Measurements from ENCODE around the gene IFRD1. TPM values are rescaled to one million over a fixed set of nuclear protein-coding genes. Genes with fewer than 3 reads are reported as not detected.
"Not testable (repeated sequence)": the region's sequence is repeated elsewhere in the genome, so short reads cannot be mapped to it uniquely, and the experiment has no call there.

Gene IFRD1
- total and polyA plus RNA-seq, 2 experiments from 2014 or later, result 69.9 to 114 TPM

- Histone ChIP-seq H3K9me3 (ENCODE audit: low read depth) (no peaks in the 10 kb centered on the region), H4K20me1 (ENCODE audit: insufficient read depth, poor library complexity, severe bottlenecking) (peaks cover 37% of the 10 kb centered on the region), H3K27ac (peak overlapping the region; percentile 97), H3K36me3 (replicated peaks; ENCODE audit: insufficient read depth, low read depth) (no peaks in the 10 kb centered on the region), H3K4me3 (peak overlapping the region; percentile 55), H3K4me2 (peak overlapping the region; percentile 72), H3K27me3 (no peaks in the 10 kb centered on the region), H3K9me2 (replicated peaks; ENCODE audit: insufficient read depth) (no peaks in the 10 kb centered on the region), H2AFZ (no peak overlapping the region), H3K4me1 (ENCODE audit: insufficient read depth) (peaks cover 17% of the 10 kb centered on the region), H3K79me2 (peaks cover 51% of the 10 kb centered on the region)
- WGBS (ENCODE audit: low lambda C conversion rate, missing lambda C conversion rate), result under 1% methylated on average over 52 of the region's 57 CpGs
- TF ChIP-seq EZH2phosphoT487 (IDR thresholded peaks at IDR 0.05; ENCODE audit: low read depth, severe bottlenecking, unreplicated experiment), result no peak
- TF ChIP-seq, protein P1, sequence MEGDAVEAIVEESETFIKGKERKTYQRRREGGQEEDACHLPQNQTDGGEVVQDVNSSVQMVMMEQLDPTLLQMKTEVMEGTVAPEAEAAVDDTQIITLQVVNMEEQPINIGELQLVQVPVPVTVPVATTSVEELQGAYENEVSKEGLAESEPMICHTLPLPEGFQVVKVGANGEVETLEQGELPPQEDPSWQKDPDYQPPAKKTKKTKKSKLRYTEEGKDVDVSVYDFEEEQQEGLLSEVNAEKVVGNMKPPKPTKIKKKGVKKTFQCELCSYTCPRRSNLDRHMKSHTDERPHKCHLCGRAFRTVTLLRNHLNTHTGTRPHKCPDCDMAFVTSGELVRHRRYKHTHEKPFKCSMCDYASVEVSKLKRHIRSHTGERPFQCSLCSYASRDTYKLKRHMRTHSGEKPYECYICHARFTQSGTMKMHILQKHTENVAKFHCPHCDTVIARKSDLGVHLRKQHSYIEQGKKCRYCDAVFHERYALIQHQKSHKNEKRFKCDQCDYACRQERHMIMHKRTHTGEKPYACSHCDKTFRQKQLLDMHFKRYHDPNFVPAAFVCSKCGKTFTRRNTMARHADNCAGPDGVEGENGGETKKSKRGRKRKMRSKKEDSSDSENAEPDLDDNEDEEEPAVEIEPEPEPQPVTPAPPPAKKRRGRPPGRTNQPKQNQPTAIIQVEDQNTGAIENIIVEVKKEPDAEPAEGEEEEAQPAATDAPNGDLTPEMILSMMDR (IDR thresholded peaks at IDR 0.05; ENCODE audit: poor library complexity), result no peak
- no peak for TF ChIP-seq EZH2 (IDR thresholded peaks at IDR 0.05; ENCODE audit: borderline replicate concordance)
- DNase-seq (ENCODE audit: low spot score), result peak; percentile 96
Measured at GRCh38 chr7:112450807-112451761, 824 bp downstream of the IFRD1 start.

GRCh38 chr7:112452102-112452888 lies 2.0 kb downstream of the IFRD1 start:
- Histone ChIP-seq H4K20me1 (ENCODE audit: insufficient read depth, poor library complexity, severe bottlenecking) (peaks cover 40% of the 10 kb centered on the region), H2AFZ (no peak overlapping the region), H3K27me3 (no peaks in the 10 kb centered on the region), H3K4me2 (peak overlapping the region; percentile 72), H3K79me2 (peaks cover 63% of the 10 kb centered on the region), H3K27ac (peak overlapping the region; percentile 97), H3K4me1 (ENCODE audit: insufficient read depth) (peaks cover 20% of the 10 kb centered on the region), H3K36me3 (replicated peaks; ENCODE audit: insufficient read depth, low read depth) (no peaks in the 10 kb centered on the region), H3K9me3 (ENCODE audit: low read depth) (no peaks in the 10 kb centered on the region), H3K9me2 (replicated peaks; ENCODE audit: insufficient read depth) (no peaks in the 10 kb centered on the region), H3K4me3 (peak overlapping the region; percentile 30)
- 4% methylated on average over 7 of the region's 7 CpGs for WGBS (ENCODE audit: low lambda C conversion rate, missing lambda C conversion rate)
- TF ChIP-seq EZH2phosphoT487 (IDR thresholded peaks at IDR 0.05; ENCODE audit: low read depth, severe bottlenecking, unreplicated experiment) (no peak), EZH2 (IDR thresholded peaks at IDR 0.05; ENCODE audit: borderline replicate concordance) (no peak)
- TF ChIP-seq, protein P1 (IDR thresholded peaks at IDR 0.05; ENCODE audit: poor library complexity), result peak; percentile 40
- peak; percentile 62 for DNase-seq (ENCODE audit: low spot score)

DNA sequence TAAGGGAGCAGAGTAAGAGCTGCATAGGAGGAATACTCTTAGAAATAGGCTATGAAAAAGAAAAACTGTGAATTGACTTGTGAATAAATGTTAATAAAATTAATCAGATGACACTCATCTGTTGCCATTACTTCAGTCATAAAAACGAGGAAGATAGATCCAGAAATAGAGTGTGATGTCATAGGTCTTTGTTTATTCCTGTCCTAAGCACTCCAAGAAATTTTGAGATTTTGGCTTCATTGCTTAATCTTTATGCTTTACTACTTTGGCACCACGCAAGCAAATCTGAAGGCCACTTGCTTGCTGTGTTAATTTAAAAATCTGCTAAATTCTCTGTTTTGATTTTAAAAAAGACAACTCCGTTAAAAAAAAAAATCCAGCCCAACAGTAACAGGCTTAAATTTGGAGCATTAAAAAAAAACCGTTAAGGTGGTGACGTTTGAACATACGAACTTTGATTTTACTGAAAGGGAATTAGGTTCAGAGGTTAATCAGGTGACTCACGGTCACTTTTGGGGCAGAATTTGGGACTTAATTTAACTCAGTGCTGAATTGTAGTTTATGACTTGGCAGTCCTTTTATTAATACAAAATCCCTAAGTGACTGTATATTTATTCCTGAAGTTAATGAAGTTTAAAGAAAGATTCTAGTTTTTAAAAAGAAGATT lies 3.4 kb downstream of the IFRD1 start:
- Histone ChIP-seq H3K36me3 (replicated peaks; ENCODE audit: insufficient read depth, low read depth) (no peaks in the 10 kb centered on the region), H3K27ac (peak overlapping the region; percentile 97), H3K9me3 (ENCODE audit: low read depth) (no peaks in the 10 kb centered on the region), H3K27me3 (no peaks in the 10 kb centered on the region), H3K4me3 (peak overlapping the region; percentile 30), H2AFZ (no peak overlapping the region), H3K79me2 (peaks cover 75% of the 10 kb centered on the region), H3K4me1 (ENCODE audit: insufficient read depth) (peaks cover 20% of the 10 kb centered on the region), H3K4me2 (peak overlapping the region; percentile 72), H3K9me2 (replicated peaks; ENCODE audit: insufficient read depth) (no peaks in the 10 kb centered on the region), H4K20me1 (ENCODE audit: insufficient read depth, poor library complexity, severe bottlenecking) (peaks cover 40% of the 10 kb centered on the region)
- 57% methylated on average over 7 of the region's 7 CpGs for WGBS (ENCODE audit: low lambda C conversion rate, missing lambda C conversion rate)
- DNase-seq (ENCODE audit: low spot score), result no peak
- no peak for TF ChIP-seq EZH2phosphoT487 (IDR thresholded peaks at IDR 0.05; ENCODE audit: low read depth, severe bottlenecking, unreplicated experiment)
- TF ChIP-seq, protein P1 (IDR thresholded peaks at IDR 0.05; ENCODE audit: poor library complexity), result no peak
- TF ChIP-seq EZH2 (IDR thresholded peaks at IDR 0.05; ENCODE audit: borderline replicate concordance), result no peak

DNA sequence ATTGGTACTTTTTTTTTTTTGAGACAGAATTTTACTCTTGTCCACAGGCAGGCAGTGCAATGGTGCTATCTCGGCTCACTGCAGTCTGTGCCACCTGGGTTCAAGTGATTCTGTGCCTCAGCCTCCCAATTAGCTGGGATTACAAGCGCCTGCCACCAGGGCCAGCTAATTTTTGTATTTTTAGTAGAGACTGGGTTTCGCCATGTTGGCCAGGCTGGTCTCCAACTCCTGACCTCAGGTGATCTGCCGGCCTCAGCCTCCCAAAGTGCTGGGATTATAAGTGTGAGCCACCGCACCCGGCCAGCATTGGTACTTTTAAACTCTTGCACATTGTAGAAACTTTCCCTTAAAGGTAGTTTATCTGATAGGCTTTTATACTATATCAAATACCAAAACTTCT lies 3.9 kb downstream of the IFRD1 start:
- H3K36me3 ChIP-seq (replicated peaks; ENCODE audit: insufficient read depth, low read depth); H3K4me3 ChIP-seq; H3K27me3 ChIP-seq; H2AFZ ChIP-seq; DNase-seq (ENCODE audit: low spot score); H3K9me2 ChIP-seq (replicated peaks; ENCODE audit: insufficient read depth); H3K9me3 ChIP-seq (ENCODE audit: low read depth): not testable (repeated sequence)
- Histone ChIP-seq H3K79me2 (peaks cover 77% of the 10 kb centered on the region), H4K20me1 (ENCODE audit: insufficient read depth, poor library complexity, severe bottlenecking) (peaks cover 40% of the 10 kb centered on the region), H3K27ac (peak overlapping the region; percentile 97), H3K4me1 (ENCODE audit: insufficient read depth) (peaks cover 20% of the 10 kb centered on the region), H3K4me2 (peak overlapping the region; percentile 72)
- 91% methylated on average over 6 of the region's 6 CpGs for WGBS (ENCODE audit: low lambda C conversion rate, missing lambda C conversion rate)

All from hepatocyte (in vitro differentiated cells).